K562 (cell line): Measurements from ENCODE around the gene SOS1. TPM values are rescaled to one million over a fixed set of nuclear protein-coding genes. Genes with fewer than 3 reads are reported as not detected.

Experiments
- CREB5 ChIP-seq: fragments of 250-450 bp; sonication (Bioruptor Pico); IDR thresholded peaks from 2 replicates; pipeline ENCODE4 v1.5.0; 2020; ENCODE audit warnings: mild to moderate bottlenecking
- EP400 ChIP-seq: fragments of 450-650 bp; IDR thresholded peaks from 2 replicates; pipeline ENCODE4 v1.6.1; 2017; ENCODE audit warnings: antibody characterized with exemption, mild to moderate bottlenecking, moderate library complexity
- FOXM1 ChIP-seq, 2 experiments: fragments of 450-650 bp in 1 of 2; sonication (generic) in 1 of 2; formaldehyde crosslinking in 1 of 2; IDR thresholded peaks; 2 replicates each; pipeline versions ENCODE4 v1.6.1 to v1.9.0; 2017 to 2022; ENCODE audit warnings: low read depth in 2 of 2, mild to moderate bottlenecking in 2 of 2, missing genetic modification reagents in 1 of 2, moderate library complexity in 1 of 2
- KLF10 ChIP-seq: fragments of 250-450 bp; sonication (Bioruptor Pico); IDR thresholded peaks from 2 replicates; pipeline ENCODE4 v1.6.1; 2021; ENCODE audit warnings: matching md5 sums
- PKNOX1 ChIP-seq: fragments of 450-650 bp; IDR thresholded peaks from 2 replicates; pipeline ENCODE4 v1.6.1; 2016
- ZBTB33 ChIP-seq: sonication (generic); formaldehyde crosslinking; IDR thresholded peaks from 2 replicates; pipeline ENCODE4 v1.8.1; 2023; ENCODE audit warnings: mild to moderate bottlenecking, missing genetic modification reagents
- ZEB2 ChIP-seq: fragments of 450-650 bp; IDR thresholded peaks from 2 replicates; pipeline ENCODE4 v1.6.1; 2016
- ZFX ChIP-seq: sonication (generic); formaldehyde crosslinking; IDR thresholded peaks from 2 replicates; pipeline ENCODE4 v1.8.0; 2022; ENCODE audit warnings: mild to moderate bottlenecking, missing genetic modification reagents, moderate library complexity
- ZNF165 ChIP-seq: fragments of 250-450 bp; sonication (Bioruptor Pico); IDR thresholded peaks from 2 replicates; pipeline ENCODE4 v1.4.0; 2020; ENCODE audit warnings: borderline replicate concordance
- ZNF583 ChIP-seq: fragments of 250-450 bp; sonication (Bioruptor Pico); IDR thresholded peaks from 2 replicates; pipeline ENCODE4 v1.4.0; 2020
- ZNF778 ChIP-seq: fragments of 450-650 bp; formaldehyde crosslinking; IDR thresholded peaks from 2 replicates; pipeline ENCODE4 v1.4.0; 2020; ENCODE audit warnings: mild to moderate bottlenecking, moderate library complexity
- polyA plus RNA-seq, 8 experiments: library from polyadenylated mRNA; depleted of rRNA in 4 of 8; stranded (reverse) in 5 of 8; unstranded in 3 of 8; fragments of >200 nt; fragmentation: Nextera tagmentation in 2 of 8; fragmentation: Illumina TruSeq in 1 of 8; extraction: Ambion mirVana in 2 of 8; extraction: Trizol in 1 of 8; gene quantifications; 2 replicates each; pipeline versions ENCODE4 v1.2.1 to v1.2.3, GENCODE V29; 2011 to 2014; ENCODE audit warnings: inconsistent platforms in 1 of 8, missing spikeins in 1 of 8
- total RNA-seq, 7 experiments: library from RNA; depleted of rRNA in 6 of 7; stranded (reverse); fragments of >200 nt in 6 of 7; fragmentation: Illumina TruSeq in 2 of 7; extraction: Trizol in 2 of 7; gene quantifications; 2 replicates each; pipeline versions ENCODE4 v1.2.1 to v1.2.3, GENCODE V29; 2011 to 2021; ENCODE audit warnings: low replicate concordance in 1 of 7
- TF ChIP-seq, protein P1 (sequence below): sonication (generic); formaldehyde crosslinking; IDR thresholded peaks from 2 replicates; pipeline ENCODE4 v1.4.0; 2020; ENCODE audit warnings: mild to moderate bottlenecking, missing genetic modification reagents

SOS1 gene
- total and polyA plus RNA-seq, 9 of the 15 experiments (the other 6 are each of a cell fraction or from before 2014, with no cell fraction given), result 2.5 to 27.1 (median 16.3) TPM

GRCh38 chr2:39120771-39121522 is at the start of gene SOS1 (continued):
- TF ChIP-seq, protein P1, sequence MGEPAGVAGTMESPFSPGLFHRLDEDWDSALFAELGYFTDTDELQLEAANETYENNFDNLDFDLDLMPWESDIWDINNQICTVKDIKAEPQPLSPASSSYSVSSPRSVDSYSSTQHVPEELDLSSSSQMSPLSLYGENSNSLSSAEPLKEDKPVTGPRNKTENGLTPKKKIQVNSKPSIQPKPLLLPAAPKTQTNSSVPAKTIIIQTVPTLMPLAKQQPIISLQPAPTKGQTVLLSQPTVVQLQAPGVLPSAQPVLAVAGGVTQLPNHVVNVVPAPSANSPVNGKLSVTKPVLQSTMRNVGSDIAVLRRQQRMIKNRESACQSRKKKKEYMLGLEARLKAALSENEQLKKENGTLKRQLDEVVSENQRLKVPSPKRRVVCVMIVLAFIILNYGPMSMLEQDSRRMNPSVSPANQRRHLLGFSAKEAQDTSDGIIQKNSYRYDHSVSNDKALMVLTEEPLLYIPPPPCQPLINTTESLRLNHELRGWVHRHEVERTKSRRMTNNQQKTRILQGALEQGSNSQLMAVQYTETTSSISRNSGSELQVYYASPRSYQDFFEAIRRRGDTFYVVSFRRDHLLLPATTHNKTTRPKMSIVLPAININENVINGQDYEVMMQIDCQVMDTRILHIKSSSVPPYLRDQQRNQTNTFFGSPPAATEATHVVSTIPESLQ (CRISPR knock-in tag), result no peak
- TF ChIP-seq ZNF778 (CRISPR knock-in tag) (no peak), ZFX (CRISPR knock-in tag) (peak; percentile 90), CREB5 (CRISPR knock-in tag) (no peak), ZBTB33 (0 out of 2 replicates have a peak, but pooled peaks have one; percentile 53), PKNOX1 (0 out of 2 replicates have a peak, but pooled peaks have one; percentile 37), ZNF165 (no peak), ZEB2 (peak; percentile 94), FOXM1 (IDR thresholded peaks at IDR 0.05; ENCODE audit: low read depth) (no peak), FOXM1 (CRISPR knock-in tag; IDR thresholded peaks at IDR 0.05; ENCODE audit: low read depth) (no peak), ZNF583 (no peak), EP400 (peak; percentile 86), KLF10 (CRISPR knock-in tag) (no peak)
